IPS DF 19.7 (cell line): ENCODE results near the gene ZFP37.
"Not testable (repeated sequence)": the region's sequence is repeated elsewhere in the genome, so short reads cannot be mapped to it uniquely, and the experiment has no call there.

Experiments used
- DNase-seq: peaks from one replicate; pipeline ENCODE4 v3.0.0-alpha.2; 2013; ENCODE audit warnings: low read depth, low spot score

Gene ZFP37

DNA sequence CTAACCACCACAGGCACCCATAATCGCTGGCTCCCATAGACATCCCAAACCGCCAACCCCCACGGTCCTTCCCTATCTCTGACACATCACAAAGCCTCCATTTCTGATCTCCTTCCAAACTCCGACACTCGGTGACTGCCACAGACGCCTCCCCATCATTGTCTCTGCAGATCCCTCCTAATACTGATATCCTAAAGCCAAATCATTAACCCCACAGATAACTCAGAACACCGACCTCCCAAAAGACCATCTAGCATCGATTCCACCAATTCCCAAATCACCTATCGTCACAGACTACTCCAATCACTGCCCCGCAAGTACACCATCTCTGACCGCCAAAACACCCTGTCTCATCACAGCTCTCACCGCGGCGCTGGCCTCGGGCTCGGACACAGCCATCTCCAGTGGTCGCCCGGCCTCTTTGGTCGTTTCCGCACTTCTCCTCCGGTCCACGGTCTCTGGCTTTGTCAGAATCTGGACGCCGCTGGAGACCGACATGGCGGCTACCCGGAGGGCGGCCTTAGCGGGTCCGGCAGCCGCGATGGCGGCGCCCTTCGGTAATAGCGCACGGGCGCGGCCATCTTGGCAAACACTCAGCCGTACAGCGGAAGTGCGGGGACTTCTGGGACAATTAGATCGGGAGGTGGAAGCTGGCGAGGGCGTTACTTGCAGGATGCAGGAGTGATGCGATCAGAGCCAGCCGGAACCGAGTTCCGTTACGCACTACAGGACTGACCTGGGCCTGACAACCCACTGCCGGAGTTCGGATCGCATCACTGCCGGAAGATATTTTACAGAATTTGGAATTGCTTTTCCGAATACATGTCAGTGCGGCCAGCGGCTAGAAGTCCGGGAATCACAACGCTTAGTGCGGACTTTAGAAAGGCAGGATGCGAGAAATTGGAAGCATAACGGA is at the start of gene ZFP37:
ZFP37 (minus strand) TSS at position 534 of the 916 bp plus-strand sequence; CDS start at position 498, 36 bp downstream.
- peak; percentile 84 for DNase-seq

DNA sequence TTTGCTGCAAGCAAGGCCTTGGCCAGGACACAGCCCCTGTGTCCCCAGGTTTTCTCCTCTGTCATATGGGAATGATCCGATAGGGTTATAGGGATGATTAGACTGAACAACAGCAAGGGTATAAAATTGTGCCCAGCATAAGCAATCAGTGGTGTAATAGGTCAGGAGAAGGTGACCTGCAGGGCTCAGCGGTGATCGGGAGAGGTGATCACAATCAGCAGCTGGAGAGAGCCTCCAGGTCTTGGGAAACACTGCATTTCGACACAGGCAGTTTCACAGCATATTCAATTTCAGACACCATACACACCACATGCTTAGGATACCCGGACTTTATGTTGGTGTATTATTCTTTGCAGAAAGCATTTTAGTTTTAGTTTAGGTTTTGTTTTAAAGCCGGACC is 48.8 kb upstream of the ZFP37 start:
- not testable (repeated sequence) for DNase-seq

DNA sequence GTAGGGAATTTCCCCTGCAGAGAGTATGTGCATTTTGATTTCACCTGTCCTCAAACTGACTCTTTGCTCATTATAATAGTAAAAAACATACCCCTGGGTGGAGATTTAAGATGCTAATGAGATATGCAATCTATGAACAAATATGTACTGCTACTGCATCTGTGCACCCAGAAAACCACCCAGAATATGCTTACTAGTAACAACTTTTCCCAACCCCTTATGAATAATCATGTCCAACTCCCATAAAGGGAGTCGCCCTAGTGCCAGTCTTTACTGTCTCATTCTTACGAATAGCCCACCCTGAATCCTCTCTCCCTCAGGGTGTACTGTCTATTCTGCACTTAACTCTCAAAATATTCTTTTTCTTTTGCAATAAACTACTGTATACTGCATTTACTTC is 39.0 kb upstream of the ZFP37 start:
- no peak for DNase-seq

DNA sequence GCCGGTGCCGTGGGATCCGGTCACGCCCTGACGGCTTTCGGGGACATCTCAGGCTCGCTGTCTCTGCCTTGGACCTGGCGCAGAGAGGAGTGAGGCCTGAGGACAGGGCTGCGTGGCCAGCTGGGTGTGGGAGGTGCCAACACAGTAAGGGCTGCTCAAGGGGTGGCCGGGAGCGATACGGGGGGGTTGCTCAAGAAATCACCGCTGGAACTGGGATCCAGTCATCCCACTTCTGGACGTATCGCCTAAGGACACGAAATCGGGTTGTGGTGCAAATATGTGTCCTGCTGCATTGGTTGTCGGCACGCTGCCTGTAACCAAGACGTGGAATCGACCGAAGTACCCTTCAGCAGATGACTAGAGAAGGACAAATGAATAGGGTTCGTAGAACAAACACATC is 33.4 kb upstream of the ZFP37 start:
- not testable (repeated sequence) for DNase-seq

DNA sequence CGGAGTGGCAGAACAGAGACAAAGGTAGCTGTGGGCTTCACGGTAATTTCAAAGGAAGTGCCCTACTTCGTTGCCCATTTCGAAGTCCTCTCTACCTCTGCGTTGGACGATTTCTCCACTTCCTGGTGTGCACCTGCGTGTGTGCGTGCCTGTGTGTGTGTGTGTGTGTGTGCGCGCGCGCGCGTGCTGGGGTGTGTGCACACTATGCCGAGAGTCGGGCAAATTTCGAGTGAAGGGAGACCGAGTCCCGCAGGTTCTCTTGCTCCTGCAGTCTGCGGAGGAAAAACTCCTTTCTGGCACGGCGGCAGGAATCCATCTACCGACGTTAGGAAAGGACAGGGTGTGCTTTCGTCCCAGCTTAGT is 32.6 kb upstream of the ZFP37 start:
- not testable (repeated sequence) for DNase-seq

DNA sequence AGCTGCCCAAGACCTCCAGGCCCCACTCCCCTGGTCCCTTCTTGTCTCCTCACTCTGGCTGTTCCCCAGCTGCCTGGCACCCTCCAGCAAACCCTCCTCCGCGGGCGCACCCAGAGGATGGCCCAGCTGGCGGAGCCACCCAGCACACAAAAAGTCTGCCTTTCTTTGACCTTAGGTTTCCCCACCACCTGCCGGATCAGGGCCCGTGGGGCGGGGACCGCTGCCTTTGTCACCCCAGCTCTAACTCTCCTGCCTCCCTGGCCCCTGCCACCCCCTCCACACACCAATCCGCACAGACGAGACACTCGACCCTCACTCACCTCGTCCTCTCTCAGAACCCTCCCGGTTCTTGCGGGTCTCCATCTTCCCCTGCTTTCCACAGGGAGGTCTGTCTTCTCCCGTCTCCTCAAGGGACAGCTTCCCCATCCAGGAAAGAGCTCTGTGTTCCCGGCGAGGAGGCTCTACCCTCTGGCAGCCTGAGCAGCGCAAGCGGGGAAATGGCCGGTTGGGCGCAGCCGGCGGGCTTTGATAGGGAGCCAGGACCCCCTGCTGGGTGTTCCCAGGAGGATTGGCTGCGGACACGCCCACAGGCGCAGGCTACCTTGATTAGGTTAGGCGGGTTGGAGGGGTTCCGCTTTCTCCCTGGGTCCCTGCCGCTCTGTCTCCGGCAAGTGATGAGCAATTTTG is 32.1 kb upstream of the ZFP37 start:
- not testable (repeated sequence) for DNase-seq

DNA sequence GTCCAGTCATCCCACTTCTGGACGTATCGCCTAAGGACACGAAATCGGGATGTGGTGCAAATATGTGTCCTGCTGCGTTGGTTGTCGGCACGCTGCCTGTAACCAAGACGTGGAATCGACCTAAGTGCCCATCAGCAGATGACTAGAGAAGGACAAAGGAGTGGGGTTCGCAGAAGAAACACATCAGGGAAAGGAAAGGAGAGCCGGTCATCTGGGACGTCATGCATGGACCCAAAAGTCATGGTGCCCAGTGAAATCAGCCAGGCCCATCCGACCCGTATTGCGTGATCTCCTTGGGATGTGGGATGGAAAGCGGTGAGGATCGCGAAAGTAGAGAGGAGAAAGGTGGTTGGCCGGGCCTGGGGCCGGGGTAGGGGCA is 6.4 kb upstream of the ZFP37 start:
- not testable (repeated sequence) for DNase-seq

DNA sequence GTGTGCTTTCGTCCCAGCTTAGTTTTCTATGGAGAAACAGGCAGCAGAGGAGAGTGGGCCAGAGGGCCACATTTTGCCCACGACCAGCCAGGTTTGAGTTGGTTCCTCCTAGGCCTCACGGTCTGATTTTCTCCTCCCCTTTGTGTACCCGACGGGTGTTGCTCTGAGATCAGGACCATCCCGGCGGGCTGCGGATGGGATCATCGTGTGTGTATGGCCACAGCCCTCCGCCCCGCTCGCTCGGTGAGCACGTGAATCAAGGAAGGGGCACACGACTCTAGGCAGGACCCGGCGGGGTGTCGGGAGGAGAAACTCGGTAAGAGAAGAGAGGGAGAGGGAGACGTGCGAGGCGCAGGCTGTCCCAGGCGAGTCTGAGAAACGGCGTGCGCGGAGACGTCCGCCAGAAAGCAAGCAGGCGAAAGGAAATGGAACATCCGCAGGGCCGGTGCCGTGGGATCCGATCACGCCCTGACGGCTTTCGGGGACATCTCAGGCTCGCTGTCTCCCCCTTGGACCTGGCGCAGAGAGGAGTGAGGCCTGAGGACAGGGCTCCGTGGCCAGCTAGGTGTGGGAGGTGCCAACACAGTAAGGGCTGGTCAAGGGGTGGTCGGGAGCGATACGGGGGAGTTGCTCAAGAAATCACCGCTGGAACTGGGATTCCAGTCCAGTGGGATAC is 5.9 kb upstream of the ZFP37 start:
- not testable (repeated sequence) for DNase-seq

DNA sequence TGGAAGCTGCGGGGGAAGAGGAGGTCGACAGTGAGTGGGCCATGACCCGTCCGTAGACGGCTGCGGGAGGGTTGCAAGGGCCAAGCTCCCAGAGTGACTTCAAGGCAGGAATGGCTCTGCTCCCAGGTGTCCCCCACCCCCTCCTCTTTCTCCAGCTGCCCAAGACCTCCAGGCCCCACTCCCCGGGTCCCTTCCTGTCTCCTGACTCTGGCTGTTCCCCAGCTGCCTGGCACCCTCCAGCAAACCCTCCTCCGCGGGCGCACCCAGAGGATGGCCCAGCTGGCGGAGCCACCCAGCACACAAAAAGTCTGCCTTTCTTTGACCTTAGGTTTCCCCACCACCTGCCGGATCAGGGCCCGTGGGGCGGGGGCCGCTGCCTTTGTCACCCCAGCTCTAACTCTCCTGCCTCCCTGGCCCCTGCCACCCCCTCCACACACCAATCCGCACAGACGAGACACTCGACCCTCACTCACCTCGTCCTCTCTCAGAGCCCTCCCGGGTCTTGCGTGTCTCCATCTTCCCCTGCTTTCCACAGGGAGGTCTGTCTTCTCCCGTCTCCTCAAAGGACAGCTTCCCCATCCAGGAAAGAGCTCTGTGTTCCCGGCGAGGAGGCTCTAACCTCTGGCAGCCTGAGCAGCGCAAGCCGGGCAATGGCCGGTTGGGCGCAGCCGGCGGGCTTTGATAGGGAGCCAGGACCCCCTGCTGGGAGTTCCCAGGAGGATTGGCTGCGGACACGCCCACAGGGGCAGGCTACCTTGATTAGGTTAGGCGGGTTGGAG is 4.7 kb upstream of the ZFP37 start:
- DNase-seq: not testable (repeated sequence)

DNA sequence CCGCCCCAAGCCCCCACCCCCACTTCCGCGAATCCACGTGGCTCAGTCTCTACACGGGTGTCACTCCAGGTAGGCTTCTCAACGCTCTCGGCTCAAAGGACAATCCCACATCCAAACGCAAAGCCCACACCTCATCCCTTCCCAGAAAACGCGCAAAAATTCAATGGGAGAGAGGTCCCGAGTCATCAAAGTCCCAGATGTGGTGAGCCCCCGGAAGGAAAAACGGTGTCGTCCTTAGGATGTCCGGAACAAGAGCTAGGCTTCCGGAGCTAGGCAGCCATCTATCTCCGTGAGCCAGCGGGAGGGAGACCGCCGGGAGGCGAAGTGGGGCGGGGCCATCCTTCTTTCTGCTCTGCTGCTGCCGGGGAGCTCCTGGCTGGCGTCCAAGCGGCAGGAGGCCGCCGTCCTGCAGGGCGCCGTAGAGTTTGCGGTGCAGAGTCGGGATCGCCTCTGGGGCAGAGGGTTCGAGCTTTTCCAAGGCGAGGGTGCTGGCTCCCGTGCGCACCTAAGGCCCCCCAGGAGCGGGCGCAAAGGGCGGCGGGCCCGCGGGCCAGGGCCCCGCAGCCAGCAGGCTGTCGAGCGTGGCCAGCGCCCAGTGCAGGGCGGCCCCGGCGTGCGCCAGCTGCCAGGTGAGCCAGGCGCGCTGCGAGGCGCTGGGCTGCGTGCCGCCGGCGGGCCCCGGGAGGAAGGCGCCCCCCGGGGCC is 3.2 kb upstream of the ZFP37 start:
- DNase-seq: not testable (repeated sequence)

DNA sequence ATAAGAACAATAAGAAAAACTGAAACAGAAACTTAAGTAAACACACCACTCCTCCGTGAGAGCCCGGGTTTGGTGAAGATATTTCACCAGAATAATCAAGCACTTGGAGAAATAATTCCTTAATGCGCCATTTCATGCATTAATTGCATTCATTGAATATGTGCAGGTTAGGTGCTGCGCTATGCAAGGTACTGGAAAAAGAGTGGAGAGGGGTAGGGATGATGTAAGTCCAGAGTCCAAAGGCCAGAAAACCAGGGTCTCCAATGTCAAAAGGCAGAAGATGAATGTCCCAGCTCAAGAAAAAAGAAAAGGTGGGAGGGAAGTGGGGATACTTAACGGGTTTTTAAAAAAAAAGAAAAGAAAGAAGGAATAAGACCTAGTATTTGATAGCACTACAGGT is 669 bp upstream of the ZFP37 start:
- no peak for DNase-seq

DNA sequence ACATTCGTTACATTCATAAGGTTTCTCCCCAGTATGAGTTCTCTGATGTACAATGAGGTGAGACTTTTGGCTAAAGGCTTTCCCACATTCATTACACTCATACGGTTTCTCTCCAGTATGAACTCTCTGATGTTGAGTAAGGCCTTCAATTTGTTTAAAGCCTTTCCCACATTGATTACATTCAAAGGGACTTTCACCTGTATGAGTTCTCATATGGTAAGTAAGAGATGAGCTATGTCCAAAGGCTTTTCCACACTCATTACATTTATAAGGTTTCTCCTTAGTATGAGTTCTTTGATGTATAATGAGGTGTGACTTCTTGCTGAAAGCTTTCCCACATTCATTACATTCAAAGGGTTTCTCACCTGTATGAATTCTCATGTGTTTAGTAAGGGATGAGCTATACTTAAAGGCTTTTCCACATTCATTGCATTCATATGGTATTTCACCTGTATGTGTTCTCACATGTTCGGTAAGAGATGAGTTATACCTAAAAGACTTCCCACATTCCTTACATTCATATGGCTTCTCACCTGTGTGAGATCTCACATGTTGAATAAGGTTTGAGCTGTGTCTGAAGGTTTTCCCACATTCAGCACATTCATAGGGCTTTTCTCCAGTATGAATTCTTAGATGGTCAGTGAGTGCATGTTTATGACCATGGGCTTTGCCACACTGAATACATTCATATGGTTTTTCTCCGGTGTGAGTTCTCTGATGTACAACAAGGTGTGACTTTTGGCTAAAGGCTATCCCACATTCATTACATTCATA is 13.5 kb downstream of the ZFP37 start:
- no peak for DNase-seq

DNA sequence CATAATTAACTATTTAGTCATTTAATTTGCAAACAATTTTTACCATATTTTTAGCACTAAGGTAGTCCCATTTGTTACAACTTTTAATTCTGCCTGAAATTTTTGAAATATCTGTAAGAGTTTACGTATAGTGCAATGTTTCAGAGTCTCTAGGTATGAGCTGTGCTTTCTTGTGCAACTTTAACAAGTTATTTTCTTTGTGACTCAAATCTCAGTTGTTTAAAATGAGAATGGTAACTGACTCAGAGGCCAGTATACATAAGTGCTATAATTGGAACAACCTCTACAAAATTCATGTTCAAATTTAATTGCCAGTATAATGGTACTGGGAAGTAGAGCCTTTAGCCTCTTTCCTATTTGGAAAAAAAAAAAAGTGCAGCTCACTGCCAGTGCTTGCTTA is 30.3 kb downstream of the ZFP37 start:
- DNase-seq: no peak

DNA sequence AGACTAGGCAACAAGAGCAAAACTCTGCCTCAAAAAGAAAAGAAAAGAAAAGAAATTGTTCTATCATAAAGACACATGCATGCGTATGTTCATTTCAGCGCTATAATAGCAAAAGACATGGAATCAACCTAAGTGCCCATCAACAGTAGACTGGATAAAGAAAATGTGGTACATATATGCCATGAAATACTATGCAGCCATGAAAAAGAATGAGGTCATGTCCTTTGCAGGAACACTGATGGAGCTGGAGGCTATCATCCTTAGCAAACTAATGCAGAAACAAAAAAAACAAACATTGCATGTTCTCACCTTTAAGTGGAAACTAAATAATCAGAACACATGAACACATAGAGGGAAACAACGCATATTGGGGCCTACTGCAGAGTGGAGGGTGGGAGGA is 38.3 kb downstream of the ZFP37 start:
- DNase-seq: no peak

DNA sequence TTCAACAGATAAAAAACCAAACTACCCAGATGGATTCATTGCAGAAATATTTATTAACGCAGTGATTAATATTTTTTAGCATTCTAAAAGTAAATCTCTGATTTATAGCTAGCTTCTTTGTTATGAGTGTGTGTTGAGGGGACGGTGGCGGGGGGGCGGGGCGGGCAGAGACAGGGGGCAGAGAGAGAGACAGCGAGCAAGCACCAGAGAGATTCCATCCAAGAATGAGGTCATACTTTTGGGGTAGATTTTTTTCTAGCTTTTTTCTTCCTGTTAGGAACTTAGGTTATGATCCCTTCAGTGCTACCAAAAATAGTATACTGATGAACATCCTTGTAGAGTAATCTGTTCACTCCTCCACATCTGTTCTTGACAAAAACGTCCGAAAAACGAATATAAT is 44.0 kb downstream of the ZFP37 start:
- no peak for DNase-seq

DNA sequence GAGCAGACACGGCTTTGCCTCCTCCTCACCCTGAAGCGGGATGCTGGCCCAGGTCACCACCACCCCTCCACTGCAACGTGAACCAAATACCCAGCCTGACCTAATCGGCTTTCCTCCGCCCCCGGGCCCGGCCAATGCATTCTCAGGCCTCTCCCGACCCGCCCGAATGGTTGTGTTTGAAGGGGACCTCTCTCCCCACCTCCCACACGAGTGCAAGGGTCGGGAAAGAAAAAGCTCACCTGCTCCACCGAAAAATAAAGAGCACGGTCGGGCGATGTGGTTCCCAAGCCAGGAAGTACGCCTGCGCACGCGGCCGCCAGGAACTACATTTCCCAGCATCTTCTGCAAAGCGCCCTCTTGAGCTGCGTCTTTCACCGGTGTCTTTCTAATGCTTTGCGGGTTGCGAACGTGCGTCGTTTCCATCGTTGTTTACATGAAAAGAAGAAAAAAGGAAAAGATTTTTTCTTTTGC is 44.6 kb downstream of the ZFP37 start, which contains the start of gene ZNF883:
ZNF883 (minus strand) TSS at position 282 of the 471 bp plus-strand sequence.
- DNase-seq: peak; percentile 72

DNA sequence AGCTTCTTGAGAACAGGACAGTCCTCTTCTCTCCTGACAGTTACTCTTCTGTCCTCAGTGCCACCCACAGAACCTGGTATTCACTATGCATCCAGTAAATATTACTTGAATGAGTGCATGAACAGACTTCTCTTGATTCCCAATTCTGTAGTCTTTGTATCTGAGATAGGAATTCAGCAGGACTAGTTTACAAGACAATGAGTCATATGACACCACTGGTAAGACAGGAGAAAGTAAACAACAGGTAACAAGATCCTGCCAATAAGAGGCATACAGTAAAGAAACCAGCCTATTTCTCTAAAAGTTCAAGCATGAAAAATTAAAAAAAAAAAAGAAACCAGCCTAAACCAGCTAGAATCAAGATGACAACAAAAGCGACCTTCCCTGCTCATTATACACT is 50.7 kb downstream of the ZFP37 start:
- DNase-seq: peak; percentile 7

DNA sequence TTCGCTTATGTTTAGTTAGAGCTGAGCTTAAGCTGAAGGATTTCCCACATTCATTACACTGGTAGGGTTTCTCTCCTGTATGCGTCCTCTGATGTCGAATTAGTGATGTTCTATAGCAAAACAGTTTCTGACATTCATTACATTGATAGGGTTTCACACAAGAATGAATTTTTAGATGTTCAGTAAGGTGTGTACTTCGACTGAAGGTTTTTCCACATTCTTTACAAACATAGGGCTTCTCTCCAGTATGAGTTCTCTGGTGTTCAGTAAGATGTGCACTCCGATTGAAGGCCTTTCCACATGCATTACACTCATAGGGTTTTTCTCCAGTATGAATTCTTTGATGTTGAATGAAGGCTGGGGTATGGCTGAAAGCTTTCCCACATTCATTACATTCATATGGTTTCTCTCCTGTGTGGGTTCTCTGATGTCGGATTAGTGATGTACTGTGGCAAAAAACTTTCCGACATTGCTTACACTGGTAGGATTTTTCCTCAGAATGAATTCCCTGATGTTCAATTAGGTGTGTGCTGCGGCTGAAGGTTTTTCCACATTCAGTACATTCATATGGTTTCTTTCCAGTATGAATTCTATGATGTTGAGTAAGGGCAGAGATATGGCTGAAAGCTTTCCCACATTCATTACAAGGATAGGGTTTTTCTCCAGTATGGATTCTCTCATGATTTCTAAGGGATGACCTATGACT is 59.1 kb downstream of the ZFP37 start:
- DNase-seq: no peak
